HG03354 (cell line): ENCODE results near the gene RUVBL1.
A peak's percentile ranks its signal among the peaks of the same experiment; 100 is the strongest.

Source experiments
- ATAC-seq: cut with Tn5 transposase; IDR thresholded peaks from one replicate; pipeline ENCODE4 v1.9.1; 2021; ENCODE audit warnings: mild to moderate bottlenecking; ENCODE audit not compliant: unreplicated experiment, poor library complexity, severe bottlenecking

RUVBL1 gene

GRCh38 chr3:128072454-128073184 lies 51.0 kb downstream of the RUVBL1 start:
- ATAC-seq: no peak

- ATAC-seq: no peak
These were observed 51.7 kb downstream of the RUVBL1 start for GRCh38 chr3:128071771-128072453.

- ATAC-seq: no peak
These were observed 52.6 kb downstream of the RUVBL1 start for GRCh38 chr3:128070898-128071591.

- no peak for ATAC-seq
These were observed 54.3 kb downstream of the RUVBL1 start for GRCh38 chr3:128069271-128069670.

- ATAC-seq: no peak
These were observed 55.4 kb downstream of the RUVBL1 start for GRCh38 chr3:128068156-128068620.

- no peak for ATAC-seq
These were observed 56.1 kb downstream of the RUVBL1 start for GRCh38 chr3:128067489-128067888.

- no peak for ATAC-seq
These were observed 56.9 kb downstream of the RUVBL1 start for GRCh38 chr3:128066676-128067075.

- ATAC-seq: no peak
These were observed 57.5 kb downstream of the RUVBL1 start for GRCh38 chr3:128066114-128066513.

- ATAC-seq: no peak
These were observed 58.6 kb downstream of the RUVBL1 start for GRCh38 chr3:128064962-128065361.

GRCh38 chr3:128063865-128064264 lies 59.7 kb downstream of the RUVBL1 start:
- ATAC-seq: no peak

GRCh38 chr3:128062033-128062745 lies 61.4 kb downstream of the RUVBL1 start:
- no peak for ATAC-seq

- no peak for ATAC-seq
These were observed 62.9 kb downstream of the RUVBL1 start for GRCh38 chr3:128060473-128061381.

- ATAC-seq: no peak
These were observed 67.4 kb downstream of the RUVBL1 start for GRCh38 chr3:128056258-128056657.

- ATAC-seq: no peak
These were observed 69.2 kb downstream of the RUVBL1 start for GRCh38 chr3:128054367-128054766.

GRCh38 chr3:128053614-128054013 lies 70.0 kb downstream of the RUVBL1 start:
- ATAC-seq: no peak

GRCh38 chr3:128052595-128053351 lies 70.8 kb downstream of the RUVBL1 start:
- no peak for ATAC-seq

- ATAC-seq: peak; percentile 93
These were observed 71.6 kb downstream of the RUVBL1 start, which contains the start of gene SEC61A1 for GRCh38 chr3:128051837-128052594. Gene SEC61A1, plus strand, starts transcription at chr3:128052437. Its CDS starts 116 bp downstream, at chr3:128052553.

- ATAC-seq: no peak
These were observed 72.2 kb downstream of the RUVBL1 start for GRCh38 chr3:128051459-128051836.
